Measurements from ENCODE around the gene DPP3. TPM values are rescaled to one million over a fixed set of nuclear protein-coding genes. Genes with fewer than 3 reads are reported as not detected.

The DPP3 gene
- total and polyA plus RNA-seq, 2 of the 4 experiments (the other 2 are of a cell fraction), result 51.8 to 66.3 TPM

- Histone ChIP-seq H2BK5ac (ENCODE audit: low read depth, low read length, poor library complexity, severe bottlenecking) (no peak overlapping the region), H3K27me3 (ENCODE audit: control insufficient read depth, insufficient read depth, low read length) (no peaks in the 10 kb centered on the region), H3K4ac (ENCODE audit: low read depth, low read length) (no peak overlapping the region), H2AK9ac (replicated peaks; ENCODE audit: low read depth, low read length, poor library complexity) (no peak overlapping the region), H3K4me3 (ENCODE audit: insufficient read depth, low read depth, low read length) (no peak overlapping the region), H3K79me1 (ENCODE audit: low read depth in 1 of 2, low read length in 2 of 2) (peaks cover 3 to 9% of the 10 kb centered on the region in 2 experiments; a peak in 2 of 4 replicates), H2AK5ac (ENCODE audit: low read depth, low read length) (no peak overlapping the region), H3K9me3 (ENCODE audit: control insufficient read depth, insufficient read depth, low read length) (no peaks in the 10 kb centered on the region), H4K5ac (ENCODE audit: low read depth, low read length) (no peak overlapping the region), H2AFZ (replicated peaks; ENCODE audit: low read length, poor library complexity) (no peak overlapping the region), H3K27ac (ENCODE audit: insufficient read depth, low read length) (no peak overlapping the region), H3K18ac (ENCODE audit: low read depth, low read length) (no peak overlapping the region), H4K20me1 (ENCODE audit: insufficient read depth, low read length) (peaks cover 4% of the 10 kb centered on the region; the same call in 1 of the 2 replicates), H3K36me3 (ENCODE audit: control insufficient read depth, insufficient read depth, low read length) (peaks cover 26% of the 10 kb centered on the region; the same call in 1 of the 2 replicates), H3K4me1 (ENCODE audit: control insufficient read depth, insufficient read depth, low read length) (peaks cover 6% of the 10 kb centered on the region), H2BK120ac (ENCODE audit: low read depth, low read length) (no peak overlapping the region), H3K4me2 (ENCODE audit: low read depth, low read length) (no peak overlapping the region), H3K23ac (ENCODE audit: low read depth, low read length) (no peak overlapping the region), H3K9me1 (ENCODE audit: insufficient read depth, low read length) (peaks cover 5% of the 10 kb centered on the region; the same call in 1 of the 2 replicates), H3K9ac (ENCODE audit: low read depth, low read length) (no peak overlapping the region), H2BK20ac (ENCODE audit: low read depth, low read length) (no peak overlapping the region), H3K56ac (ENCODE audit: extremely low read depth, insufficient read depth, low read length) (no peak overlapping the region), H4K8ac (ENCODE audit: low read depth in 2 of 2, low read length in 2 of 2) (no peak overlapping the region), H2BK15ac (ENCODE audit: low read depth, low read length) (no peak overlapping the region), H3K14ac (replicated peaks; ENCODE audit: low read depth, low read length) (no peak overlapping the region), H4K91ac (ENCODE audit: insufficient read depth, low read depth, low read length) (no peak overlapping the region)
- ChIA-PET POLR2A (ENCODE audit: unreplicated experiment) (no interaction called here), CTCF (no interaction called here)
- TF ChIP-seq CTCF (conservative IDR thresholded peaks at IDR 0.05; ENCODE audit: low read depth, low read length), result no peak
- no peak for TF ChIP-seq BHLHE40 (IDR thresholded peaks at IDR 0.05; ENCODE audit: low read depth, low read length)
- no peak for TF ChIP-seq POLR2A (IDR thresholded peaks at IDR 0.05; ENCODE audit: low read depth, low read length)
- TF ChIP-seq RCOR1 (IDR thresholded peaks at IDR 0.05; ENCODE audit: insufficient replicate concordance, low read length), result no peak
- no peak for TF ChIP-seq SMC3 (IDR thresholded peaks at IDR 0.05; ENCODE audit: low read depth, low read length)
- TF ChIP-seq RFX5 (IDR thresholded peaks at IDR 0.05; ENCODE audit: low read depth, low read length), result no peak
- TF ChIP-seq MAFK (IDR thresholded peaks at IDR 0.05; ENCODE audit: low read depth, low read length), result no peak
- no peak for TF ChIP-seq MAZ (IDR thresholded peaks at IDR 0.05; ENCODE audit: borderline replicate concordance, low read depth, low read length)
- TF ChIP-seq ELK1 (IDR thresholded peaks at IDR 0.05; ENCODE audit: borderline replicate concordance, low read depth, low read length), result no peak
- no peak for TF ChIP-seq CHD1 (IDR thresholded peaks at IDR 0.05; ENCODE audit: low read depth, low read length)
- in situ Hi-C loops (cut with MboI; ENCODE audit: low sequenced_read_pairs) (no loop called here), intact Hi-C loops (cut with micrococcal nuclease) (no loop called here), dilution Hi-C loops (cut with HindIII; ENCODE audit: low sequenced_read_pairs, unreplicated experiment) (no loop called here)
- 79% methylated on average over 3 of the region's 16 CpGs; no CpG with 5 or more reads in 1 of the 2 experiments for WGBS, 2 experiments (ENCODE audit: extremely low coverage in 2 of 2, insufficient read length in 1 of 2)
- ATAC-seq (ENCODE audit: low read depth), result no peak
- no peak for DNase-seq
- BruUV-seq (replicated peaks), result no TSS peak
These were observed 59.1 kb downstream of the DPP3 start for GRCh38 chr11:66539170-66539869.

Measured in IMR-90 (cell line).